Common myeloid progenitor, CD34-positive (primary cell): ENCODE measurements around the gene GDF10.

Experiments used
- CTCF ChIA-PET: fragments of 350-600 bp; sonication (Branson Sonifier 250); formaldehyde crosslinking; loops from one replicate; lab custom pipeline; 2021; ENCODE audit warnings: antibody characterized with exemption; lab: Charles Lee
- POLR2A ChIA-PET: fragments of 350-600 bp; sonication (Branson Sonifier 250); formaldehyde crosslinking; loops from one replicate; lab custom pipeline; 2021; ENCODE audit warnings: antibody characterized with exemption; lab: Charles Lee
- DNase-seq, 3 donors: peaks; one replicate each; pipeline versions ENCODE4 v3.0.0 to v3.0.0-alpha.2; 2013
- H3K27ac ChIP-seq, 2 experiments: 1 replicate in 1 of 2; 2 replicates in 1 of 2; pipeline ENCODE4 v1.7.0; 2013; ENCODE audit warnings: inconsistent platforms in 2 of 2, low read length in 2 of 2, mild to moderate bottlenecking in 2 of 2, low read depth in 1 of 2, moderate library complexity in 1 of 2; ENCODE audit not compliant: severe bottlenecking in 2 of 2, insufficient read depth in 1 of 2, poor library complexity in 1 of 2
- H3K27me3 ChIP-seq, 5 experiments: replicated peaks in 2 of 5; 1 replicate in 3 of 5; 2 replicates in 2 of 5; pipeline versions ENCODE4 v1.6.1 to v1.7.0; 2013; ENCODE audit warnings: low read length in 4 of 5, mild to moderate bottlenecking in 2 of 5, moderate library complexity in 2 of 5, inconsistent platforms in 1 of 5; ENCODE audit not compliant: insufficient read depth in 5 of 5, control insufficient read depth in 4 of 5
- H3K36me3 ChIP-seq, 4 experiments: 1 replicate in 2 of 4; 2 replicates in 2 of 4; pipeline versions ENCODE4 v1.6.1 to v1.7.0; 2013; ENCODE audit warnings: low read length in 3 of 4, control low read depth in 1 of 4, mild to moderate bottlenecking in 1 of 4; ENCODE audit not compliant: control insufficient read depth in 4 of 4, insufficient read depth in 4 of 4
- H3K4me1 ChIP-seq, 4 experiments: 1 replicate in 3 of 4; 2 replicates in 1 of 4; pipeline versions ENCODE4 v1.6.1 to v1.7.1; 2013; ENCODE audit warnings: low read length in 3 of 4, mild to moderate bottlenecking in 3 of 4, control low read depth in 1 of 4, inconsistent platforms in 1 of 4, moderate library complexity in 1 of 4; ENCODE audit not compliant: control insufficient read depth in 4 of 4, insufficient read depth in 4 of 4; ENCODE audit errors: control extremely low read depth in 1 of 4
- H3K4me3 ChIP-seq, 7 experiments: 1 replicate in 4 of 7; 2 replicates in 3 of 7; pipeline versions ENCODE4 v1.5.1 to v1.7.0; 2013; ENCODE audit warnings: mild to moderate bottlenecking in 7 of 7, low read length in 6 of 7, moderate library complexity in 6 of 7, inconsistent platforms in 2 of 7, low read depth in 2 of 7, control low read depth in 1 of 7; ENCODE audit not compliant: insufficient read depth in 4 of 7, control insufficient read depth in 1 of 7; ENCODE audit errors: extremely low read depth in 1 of 7
- H3K9me3 ChIP-seq, 5 experiments: 1 replicate in 4 of 5; 2 replicates in 1 of 5; pipeline versions ENCODE4 v1.6.1 to v1.7.1; 2013; ENCODE audit warnings: low read length in 4 of 5, mild to moderate bottlenecking in 2 of 5, inconsistent platforms in 1 of 5, low read depth in 1 of 5, moderate library complexity in 1 of 5; ENCODE audit not compliant: control insufficient read depth in 4 of 5, insufficient read depth in 2 of 5; ENCODE audit errors: control extremely low read depth in 1 of 5
- WGBS: methylation state at CpG from one replicate; pipeline ENCODE4 v1.1.5; 2013; ENCODE audit not compliant: insufficient coverage; 5-methylcytosine and 5-hydroxymethylcytosine counted together

GDF10 gene

GRCh38 chr10:47303105-47303504, 3.1 kb downstream of the GDF10 start:
- Histone ChIP-seq H3K4me1 (peaks cover 0 to 40% (median 25%) of the 10 kb centered on the region in 4 experiments), H3K4me3 (no peak overlapping the region), H3K36me3 (no peaks in the 10 kb centered on the region), H3K27me3 (peaks cover 0 to 43% (median 35%) of the 10 kb centered on the region in 5 experiments), H3K27ac (no peak overlapping the region), H3K9me3 (no peaks in the 10 kb centered on the region)
- WGBS: 96% methylated on average over 7 of the region's 7 CpGs
- no peak for DNase-seq
- ChIA-PET POLR2A (no interaction called here), CTCF (interaction anchor here (1.1 to 1.7 kb wide), 5 partner anchors 12 to 137 kb away, joined by 3 to 4 read pairs (median 3); no protein-coding TSS in a partner anchor)

GRCh38 chr10:47303866-47304265, 3.9 kb downstream of the GDF10 start:
- WGBS: 96% methylated on average over 6 of the region's 6 CpGs

GRCh38 chr10:47305566-47305965, 5.6 kb downstream of the GDF10 start:
- no peak for DNase-seq
- CTCF ChIA-PET: interaction anchor here (1.0 to 2.9 kb wide), 5 partner anchors 8 to 258 kb away, joined by 3 to 15 read pairs (median 4); no protein-coding TSS in a partner anchor
- Histone ChIP-seq H3K4me3 (no peak overlapping the region), H3K36me3 (no peaks in the 10 kb centered on the region), H3K27ac (no peak overlapping the region), H3K4me1 (peaks cover 0 to 32% (median 16%) of the 10 kb centered on the region in 4 experiments), H3K9me3 (no peaks in the 10 kb centered on the region), H3K27me3 (peaks cover 0 to 29% (median 18%) of the 10 kb centered on the region in 5 experiments)
- POLR2A ChIA-PET: no interaction called here
- 65% methylated on average over 2 of the region's 2 CpGs for WGBS

More at GRCh38 chr10:47303866-47304265, 3.9 kb downstream of the GDF10 start:
- CTCF ChIA-PET: interaction anchor here (0.9 to 1.7 kb wide), 5 partner anchors 9 to 255 kb away, joined by 3 to 4 read pairs (median 4); no protein-coding TSS in a partner anchor
- Histone ChIP-seq H3K27me3 (peaks cover 0 to 35% (median 33%) of the 10 kb centered on the region in 5 experiments), H3K9me3 (no peaks in the 10 kb centered on the region), H3K36me3 (no peaks in the 10 kb centered on the region), H3K27ac (no peak overlapping the region), H3K4me3 (no peak overlapping the region), H3K4me1 (peaks cover 0 to 40% (median 25%) of the 10 kb centered on the region in 4 experiments)
- POLR2A ChIA-PET: no interaction called here
- DNase-seq: no peak

GRCh38 chr10:47306387-47307210, 6.6 kb downstream of the GDF10 start:
- ChIA-PET POLR2A (no interaction called here), CTCF (interaction anchor here (1.0 to 2.9 kb wide), 6 partner anchors 9 to 259 kb away, joined by 3 to 15 read pairs (median 4); no protein-coding TSS in a partner anchor)
- Histone ChIP-seq H3K9me3 (no peaks in the 10 kb centered on the region), H3K4me1 (peaks cover 0 to 30% (median 12%) of the 10 kb centered on the region in 4 experiments), H3K27me3 (peaks cover 0 to 23% (median 8%) of the 10 kb centered on the region in 5 experiments), H3K27ac (no peak overlapping the region), H3K36me3 (no peaks in the 10 kb centered on the region), H3K4me3 (no peak overlapping the region)
- peak; percentile 41 to 93 (median 88) for DNase-seq
- WGBS: 35% methylated on average over 9 of the region's 10 CpGs

GRCh38 chr10:47307381-47307780, 7.4 kb downstream of the GDF10 start:
- WGBS: 83% methylated on average over 2 of the region's 3 CpGs
- Histone ChIP-seq H3K4me3 (no peak overlapping the region), H3K9me3 (no peaks in the 10 kb centered on the region), H3K36me3 (no peaks in the 10 kb centered on the region), H3K4me1 (peaks cover 0 to 35% (median 13%) of the 10 kb centered on the region in 4 experiments), H3K27ac (no peak overlapping the region), H3K27me3 (peaks cover 0 to 16% (median 2%) of the 10 kb centered on the region in 5 experiments)
- CTCF ChIA-PET: interaction anchor here (1.7 to 9.9 kb wide), 3 partner anchors 24 to 261 kb away, joined by 4 to 183 read pairs (median 9); no protein-coding TSS in a partner anchor
- DNase-seq: no peak
- POLR2A ChIA-PET: no interaction called here

GRCh38 chr10:47308775-47309174, 8.8 kb downstream of the GDF10 start:
- WGBS: 95% methylated on average over 8 of the region's 9 CpGs
- no peaks in the 10 kb centered on the region for H3K9me3 ChIP-seq
- no peak overlapping the region for H3K4me3 ChIP-seq
- POLR2A ChIA-PET: no interaction called here
- peaks cover 0 to 10% (median 0%) of the 10 kb centered on the region in 5 experiments for H3K27me3 ChIP-seq
- no peak for DNase-seq
- H3K4me1 ChIP-seq: peaks cover 0 to 35% (median 13%) of the 10 kb centered on the region in 4 experiments
- H3K27ac ChIP-seq: no peak overlapping the region
- H3K36me3 ChIP-seq: no peaks in the 10 kb centered on the region
- CTCF ChIA-PET: interaction anchor here (1.5 to 9.9 kb wide), 4 partner anchors 26 to 286 kb away, joined by 3 to 183 read pairs (median 4); no protein-coding TSS in a partner anchor
